Sigmoid colon (tissue), 7 donors: ENCODE results near the gene C6orf52. TPM values are rescaled to one million over a fixed set of nuclear protein-coding genes. Genes with fewer than 3 reads are reported as not detected.

Experiments used
- DNase-seq: peaks from one replicate; pipeline ENCODE4 v3.0.0-alpha.2; 2019
- H3K27ac ChIP-seq, 4 donors: fragments of 200-600 bp; sonication (generic); one replicate each; pipeline ENCODE4 v1.5.1; 2016 to 2019; ENCODE audit warnings: mild to moderate bottlenecking in 1 of 4
- H3K27me3 ChIP-seq, 3 donors: fragments of 200-600 bp; sonication (generic); one replicate each; pipeline ENCODE4 v1.5.1; 2019; ENCODE audit warnings: mild to moderate bottlenecking in 1 of 3
- H3K36me3 ChIP-seq, 4 donors: fragments of 200-600 bp; sonication (generic); one replicate each; pipeline ENCODE4 v1.5.1; 2016 to 2019
- H3K4me1 ChIP-seq, 4 donors: fragments of 200-600 bp; sonication (generic); one replicate each; pipeline ENCODE4 v1.5.1; 2017 to 2019
- H3K4me3 ChIP-seq, 4 donors: fragments of 200-600 bp; sonication (generic); one replicate each; pipeline ENCODE4 v1.5.1; 2017 to 2019; ENCODE audit warnings: mild to moderate bottlenecking in 2 of 4, moderate library complexity in 1 of 4
- H3K9me3 ChIP-seq, 4 donors: fragments of 200-600 bp in 3 of 4; sonication (generic) in 3 of 4; one replicate each; pipeline versions ENCODE4 v1.5.1 to v1.6.1; 2013 to 2019
- CTCF ChIP-seq, 4 experiments: fragments of 450-650 bp in 3 of 4; fragments of 200-600 bp in 1 of 4; IDR thresholded peaks; one replicate each; pipeline ENCODE4 v1.5.1; 2016 to 2019; ENCODE audit warnings: antibody characterized with exemption in 4 of 4, mild to moderate bottlenecking in 3 of 4, moderate library complexity in 2 of 4
- EP300 ChIP-seq, 4 donors: sonication (generic); formaldehyde crosslinking; IDR thresholded peaks; one replicate each; pipeline ENCODE4 v1.6.1; 2017; ENCODE audit warnings: antibody characterized with exemption in 4 of 4
- POLR2A ChIP-seq, 2 donors: fragments of 450-650 bp; IDR thresholded peaks; one replicate each; pipeline ENCODE4 v1.6.1; 2016; ENCODE audit warnings: antibody characterized with exemption in 2 of 2, mild to moderate bottlenecking in 2 of 2, moderate library complexity in 2 of 2
- POLR2AphosphoS5 ChIP-seq, 4 donors: sonication (generic); formaldehyde crosslinking; IDR thresholded peaks; one replicate each; pipeline ENCODE4 v1.6.1; 2017; ENCODE audit warnings: antibody characterized with exemption in 4 of 4
- WGBS, 2 donors: extraction: QIAGEN DNeasy Blood & Tissue Kit; methylation state at CpG; one replicate each; pipeline ENCODE4 v1.1.7; 2013; 5-methylcytosine and 5-hydroxymethylcytosine counted together
- intact Hi-C: fragments of 100-400 bp; cut with DNase I; formaldehyde crosslinking; loops from one replicate; pipeline ENCODE4 v1.15.1; 2023
- polyA plus RNA-seq, 3 donors: library from polyadenylated mRNA; stranded (reverse); fragments of 200-250 nt; gene quantifications; one replicate each; pipeline ENCODE4 v1.2.3, GENCODE V29; 2013
- total RNA-seq, 4 donors: library from RNA; depleted of rRNA; stranded (reverse); fragments of >200 nt; gene quantifications; one replicate each; pipeline ENCODE4 v1.1.0, GENCODE V29; 2016
- donor health status: healthy with polysubstance abuse.
- donor health status: Bipolar disorder and iron deficiency.
- donor health status: healthy.

C6orf52 gene
- total and polyA plus RNA-seq, 7 donors: 1.3 TPM; not detected in 6

DNA sequence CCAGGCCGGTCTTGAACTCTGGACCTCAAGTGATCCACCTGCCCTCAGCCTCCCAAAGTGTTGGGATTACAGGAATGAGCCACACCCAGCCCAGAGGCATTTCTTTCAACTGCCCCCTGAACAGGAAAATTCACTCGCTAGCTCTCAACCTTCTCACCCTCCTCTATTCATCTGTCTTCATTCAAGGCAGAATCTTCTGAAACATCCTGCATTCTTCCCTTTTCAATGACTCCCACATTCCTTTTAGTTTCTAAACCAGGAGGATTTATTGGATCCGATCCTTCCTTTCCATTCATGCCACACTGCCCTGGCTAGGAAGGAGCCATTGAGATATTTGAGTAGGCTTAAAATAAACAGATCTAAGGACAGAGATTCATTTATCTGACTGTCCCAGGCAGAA lies 52.9 kb downstream of the C6orf52 start:
- WGBS, 2 donors: 89 to 90% methylated on average over 3 of the region's 3 CpGs
- Histone ChIP-seq H3K4me1 (no peaks in the 10 kb centered on the region), H3K27ac (no peak overlapping the region), H3K4me3 (no peak overlapping the region), H3K27me3 (no peaks in the 10 kb centered on the region), H3K36me3 (no peaks in the 10 kb centered on the region), H3K9me3 (no peaks in the 10 kb centered on the region)
- DNase-seq: no peak
- TF ChIP-seq POLR2AphosphoS5 (IDR thresholded peaks at IDR 0.05): no peak
- TF ChIP-seq EP300 (IDR thresholded peaks at IDR 0.05): no peak
- TF ChIP-seq CTCF (IDR thresholded peaks at IDR 0.05): no peak
- TF ChIP-seq POLR2A (IDR thresholded peaks at IDR 0.05): no peak
- intact Hi-C loops: no loop called here

DNA sequence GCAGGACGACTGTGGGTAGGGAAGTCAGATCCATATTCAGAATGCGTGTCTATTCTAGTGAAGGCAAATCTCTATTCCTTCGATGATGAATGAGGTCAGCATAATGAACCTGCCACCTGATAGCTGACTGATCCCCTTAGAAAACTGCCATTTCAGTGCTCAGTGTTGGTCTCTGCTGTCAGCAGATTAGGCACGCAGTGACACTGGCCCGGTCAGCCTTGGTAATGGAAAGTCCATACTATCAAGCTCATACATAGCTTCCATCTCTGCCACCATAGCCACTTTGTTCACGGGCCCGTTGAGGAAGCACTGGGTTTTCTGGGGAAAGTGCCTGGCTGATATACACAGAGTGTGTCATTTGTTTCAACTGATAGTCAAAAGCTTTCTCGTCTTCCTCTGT lies 54.0 kb downstream of the C6orf52 start:
- Histone ChIP-seq H3K4me3 (no peak overlapping the region), H3K4me1 (no peaks in the 10 kb centered on the region), H3K36me3 (no peaks in the 10 kb centered on the region), H3K27ac (no peak overlapping the region), H3K9me3 (no peaks in the 10 kb centered on the region), H3K27me3 (no peaks in the 10 kb centered on the region)
- WGBS, 2 donors: 96% methylated on average over 8 of the region's 8 CpGs
- intact Hi-C loops: no loop called here
- DNase-seq: no peak
- TF ChIP-seq CTCF (IDR thresholded peaks at IDR 0.05): no peak
- no peak for TF ChIP-seq POLR2A (IDR thresholded peaks at IDR 0.05)
- no peak for TF ChIP-seq POLR2AphosphoS5 (IDR thresholded peaks at IDR 0.05)
- no peak for TF ChIP-seq EP300 (IDR thresholded peaks at IDR 0.05)

DNA sequence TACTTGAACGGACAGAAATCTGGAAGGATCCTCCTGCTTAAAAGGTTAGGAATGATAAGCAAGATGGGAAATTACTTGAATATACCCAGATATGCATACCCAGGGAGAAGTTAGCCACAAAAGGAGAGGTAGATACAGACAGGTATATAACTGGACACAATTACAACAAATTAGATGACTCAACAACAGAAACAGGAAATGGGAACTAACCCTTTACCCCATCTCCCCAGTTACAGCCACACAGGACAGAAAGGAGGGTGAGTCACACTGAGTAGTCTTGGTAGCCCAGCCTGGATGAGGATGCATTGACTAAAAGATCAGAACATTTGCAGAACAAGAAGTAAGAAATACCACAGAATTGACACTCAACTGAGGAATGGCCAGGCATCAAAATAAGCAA lies 61.2 kb downstream of the C6orf52 start:
- no peak overlapping the region for H3K4me3 ChIP-seq
- H3K36me3 ChIP-seq: no peaks in the 10 kb centered on the region
- 82 to 88% methylated on average over 1 of the region's 1 CpG for WGBS, 2 donors
- H3K27ac ChIP-seq: no peak overlapping the region
- H3K4me1 ChIP-seq: no peaks in the 10 kb centered on the region
- intact Hi-C loops: no loop called here
- TF ChIP-seq POLR2AphosphoS5 (IDR thresholded peaks at IDR 0.05) (no peak), CTCF (IDR thresholded peaks at IDR 0.05) (no peak), POLR2A (IDR thresholded peaks at IDR 0.05) (no peak), EP300 (IDR thresholded peaks at IDR 0.05) (no peak)
- H3K27me3 ChIP-seq: no peaks in the 10 kb centered on the region
- no peaks in the 10 kb centered on the region for H3K9me3 ChIP-seq
- DNase-seq: no peak

GRCh38 chr6:10630178-10630577 lies 64.2 kb downstream of the C6orf52 start:
- Histone ChIP-seq H3K27me3 (no peaks in the 10 kb centered on the region), H3K4me1 (peaks cover 0 to 11% (median 5%) of the 10 kb centered on the region in 4 donors), H3K27ac (no peak overlapping the region), H3K4me3 (no peak overlapping the region), H3K36me3 (no peaks in the 10 kb centered on the region), H3K9me3 (no peaks in the 10 kb centered on the region)
- DNase-seq: no peak
- intact Hi-C loops: no loop called here
- TF ChIP-seq POLR2A (IDR thresholded peaks at IDR 0.05) (no peak), POLR2AphosphoS5 (IDR thresholded peaks at IDR 0.05) (no peak), EP300 (IDR thresholded peaks at IDR 0.05) (no peak), CTCF (IDR thresholded peaks at IDR 0.05) (no peak)
- 97 to 98% methylated on average over 1 of the region's 1 CpG for WGBS, 2 donors

DNA sequence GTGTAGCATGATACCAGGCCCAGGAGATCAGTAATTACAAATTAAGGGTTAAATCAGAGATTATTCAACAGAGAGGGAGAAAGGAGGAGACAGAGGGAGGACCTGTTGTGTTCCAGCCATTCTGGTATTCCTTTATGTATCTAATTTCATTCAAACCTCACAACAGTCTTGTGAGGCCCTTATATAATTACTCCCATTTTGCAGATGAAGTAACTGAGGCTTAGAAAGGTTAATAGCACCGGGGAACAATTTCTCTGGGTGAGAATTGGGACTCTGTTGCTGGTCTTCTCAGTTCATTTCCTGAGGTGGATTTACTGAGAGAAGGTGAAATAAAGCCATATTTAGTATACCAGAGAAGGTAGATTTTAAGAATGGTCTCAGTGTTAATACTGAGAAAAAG lies 66.6 kb downstream of the C6orf52 start:
- DNase-seq: no peak
- intact Hi-C loops: loop anchor here (5.0 kb wide), 1 partner anchor 65 kb away; the partner anchor contains the start of genes C6orf52 and PAK1IP1
- Histone ChIP-seq H3K4me1 (peaks cover 0 to 11% (median 5%) of the 10 kb centered on the region in 4 donors), H3K27ac (peak overlapping the region in 1 of 4 donors; percentile 36), H3K9me3 (no peaks in the 10 kb centered on the region), H3K4me3 (no peak overlapping the region), H3K36me3 (peaks cover 0 to 5% (median 0%) of the 10 kb centered on the region in 4 donors), H3K27me3 (no peaks in the 10 kb centered on the region)
- TF ChIP-seq EP300 (IDR thresholded peaks at IDR 0.05) (no peak), CTCF (IDR thresholded peaks at IDR 0.05) (no peak), POLR2AphosphoS5 (IDR thresholded peaks at IDR 0.05) (no peak), POLR2A (IDR thresholded peaks at IDR 0.05) (no peak)
- 93 to 94% methylated on average over 1 of the region's 1 CpG for WGBS, 2 donors
